Stimulated activated naive CD4-positive, alpha-beta T cell treated with Interleukin-2 at 50 U/mL for 16 hours (primary cell): ENCODE measurements around the gene IL1RAP.
"Not testable (repeated sequence)": the region's sequence is repeated elsewhere in the genome, so short reads cannot be mapped to it uniquely, and the experiment has no call there.

Experiments
- DNase-seq: peaks from one replicate; lab custom pipeline; 2025; lab: John Stamatoyannopoulos, UW

IL1RAP gene

DNA sequence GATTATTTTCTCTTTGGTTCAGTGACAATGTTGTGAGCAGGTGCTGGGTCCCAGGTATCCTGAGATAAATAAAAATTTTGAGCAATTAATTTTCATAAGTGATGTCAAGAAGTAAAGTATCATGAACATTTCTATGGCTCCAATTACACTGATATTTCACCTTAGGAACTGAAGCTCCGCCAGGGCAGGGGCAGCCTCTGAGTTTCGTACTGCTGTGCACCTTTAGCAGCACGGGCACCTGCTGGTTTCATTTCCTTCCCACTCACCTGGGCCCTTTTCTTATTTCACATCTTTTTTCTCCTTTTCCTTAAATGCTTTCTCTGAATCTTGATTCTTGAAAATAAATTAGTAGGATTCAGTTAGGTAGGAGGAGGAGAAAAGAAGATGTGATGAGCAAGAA is 1.2 kb upstream of the IL1RAP start:
- DNase-seq, result no peak

- no peak for DNase-seq
These were observed 698 bp downstream of the IL1RAP start for GRCh38 chr3:190514413-190515153.

- DNase-seq, result no peak
These were observed 2.5 kb downstream of the IL1RAP start for GRCh38 chr3:190516416-190516815.

GRCh38 chr3:190517687-190518086 is 3.8 kb downstream of the IL1RAP start:
- no peak for DNase-seq

DNA sequence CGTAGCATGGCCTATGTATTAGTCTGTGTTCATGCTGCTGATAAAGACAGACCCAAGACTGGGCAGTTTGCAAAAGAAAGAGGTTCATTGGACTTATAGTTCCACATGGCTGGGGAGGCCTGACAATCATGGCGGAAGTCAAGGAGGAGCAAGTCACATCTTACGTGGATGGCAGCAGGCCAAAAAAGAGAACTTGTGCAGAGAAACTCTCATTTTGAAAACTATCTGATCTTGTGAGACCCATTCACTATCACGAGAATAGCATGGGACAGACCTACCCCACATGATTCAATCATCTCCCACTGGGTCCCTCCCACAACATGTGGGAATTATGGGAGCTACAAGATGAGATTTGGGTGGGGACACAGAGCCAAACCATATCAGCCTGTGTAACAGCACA is 4.6 kb downstream of the IL1RAP start:
- not testable (repeated sequence) for DNase-seq

DNA sequence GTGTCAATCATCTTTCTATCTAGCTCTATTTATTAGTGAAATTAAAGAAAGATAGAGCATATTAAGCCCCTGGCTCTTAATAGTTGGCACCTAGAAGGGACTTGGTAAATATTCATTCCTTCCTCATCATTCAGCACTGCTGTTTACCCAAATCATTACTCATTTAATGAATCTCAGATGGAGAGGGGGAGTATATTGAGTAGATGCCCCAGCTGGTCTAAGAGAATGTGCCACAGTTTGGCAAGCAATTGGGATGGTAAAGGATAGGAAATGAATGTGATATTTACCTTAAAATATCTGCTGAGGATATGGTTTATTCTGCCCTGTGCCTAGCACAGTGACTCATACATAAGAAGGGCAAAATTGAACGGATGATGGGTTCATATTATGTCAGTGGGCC is 6.0 kb downstream of the IL1RAP start:
- no peak for DNase-seq

GRCh38 chr3:190521998-190522397 is 8.1 kb downstream of the IL1RAP start:
- no peak for DNase-seq

GRCh38 chr3:190522621-190523222 is 8.8 kb downstream of the IL1RAP start:
- DNase-seq, result no peak

DNA sequence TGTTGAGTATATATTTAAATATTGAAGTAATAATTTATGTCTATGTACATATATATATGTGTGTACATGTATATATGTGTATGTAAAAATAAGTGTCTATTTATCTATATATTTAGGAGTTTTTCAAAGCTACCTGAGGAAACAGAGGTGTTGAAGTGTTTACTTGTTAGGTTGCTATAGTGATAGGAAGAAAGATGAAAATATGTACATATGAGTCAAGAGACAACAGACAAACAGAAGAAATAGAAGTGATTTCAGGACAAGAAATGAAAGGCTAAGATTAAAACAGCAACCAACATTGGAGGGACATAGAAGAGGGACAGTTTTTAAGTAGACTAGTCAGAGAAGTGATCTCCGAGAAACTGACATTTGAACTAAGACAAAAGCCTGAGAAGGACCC is 11.1 kb downstream of the IL1RAP start:
- DNase-seq, result no peak

DNA sequence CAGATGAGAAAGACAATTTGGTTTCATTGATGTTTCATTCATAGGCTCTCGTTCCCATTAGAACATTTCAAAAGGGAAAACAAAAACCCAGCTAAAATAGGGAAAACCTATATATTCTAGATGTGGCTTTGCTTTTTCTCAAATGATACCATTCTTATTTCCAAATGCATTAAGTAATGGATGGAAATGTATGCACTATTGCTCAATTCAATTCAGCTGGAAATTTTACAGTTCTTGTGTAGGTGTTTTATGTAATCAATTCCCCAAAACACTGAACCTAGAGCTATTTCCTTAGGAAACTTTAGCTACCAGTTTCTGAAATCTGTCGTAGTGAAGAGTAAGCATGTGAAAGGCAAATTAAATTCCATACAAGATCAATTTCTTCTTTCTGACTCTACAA is 11.7 kb downstream of the IL1RAP start:
- DNase-seq, result no peak

DNA sequence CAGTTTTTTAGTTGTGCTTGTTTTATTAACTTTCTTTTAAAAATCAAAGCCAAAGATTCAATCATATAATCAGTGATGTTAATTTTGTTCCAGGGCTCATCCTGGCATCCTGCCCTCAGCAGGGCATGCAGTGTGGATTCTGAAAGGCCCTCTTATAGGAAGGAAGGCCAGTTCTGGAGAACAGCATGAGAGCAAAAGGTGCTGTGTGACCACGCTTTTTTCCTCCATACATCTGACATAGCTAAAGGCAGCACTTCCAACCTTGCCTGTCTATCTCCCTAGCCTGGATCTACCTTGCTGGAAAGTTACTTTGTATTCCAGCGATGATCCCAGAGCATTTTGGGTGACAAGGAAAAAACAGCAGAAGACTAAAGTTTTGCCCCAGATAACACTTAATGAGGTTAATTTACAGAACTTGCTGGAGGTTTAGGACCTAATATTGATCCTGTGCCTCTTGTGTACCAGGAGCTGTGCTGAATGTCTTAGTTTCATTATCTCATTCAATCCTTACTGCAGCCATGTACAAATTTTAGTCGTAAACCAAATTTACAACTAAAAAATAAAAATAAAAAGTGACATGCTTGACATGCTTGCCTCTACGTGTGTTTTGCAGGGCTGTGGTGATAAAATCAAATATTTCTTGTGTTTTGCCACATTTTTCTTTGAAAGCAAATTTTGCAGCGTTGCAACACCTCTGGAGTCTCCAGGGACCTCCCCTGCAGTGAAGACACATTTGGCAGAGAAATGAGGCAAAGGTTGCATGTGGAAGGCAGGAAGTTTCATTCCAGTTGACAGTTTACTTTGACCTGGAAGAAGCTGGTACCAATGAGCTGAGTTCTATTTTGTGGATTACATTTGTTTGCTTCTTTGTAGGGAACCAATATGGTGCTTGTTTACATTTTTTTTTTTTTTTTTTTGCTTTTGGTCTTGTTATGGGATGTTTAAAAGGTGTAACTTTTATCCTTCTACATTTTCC is 13.2 kb downstream of the IL1RAP start:
- no peak for DNase-seq

DNA sequence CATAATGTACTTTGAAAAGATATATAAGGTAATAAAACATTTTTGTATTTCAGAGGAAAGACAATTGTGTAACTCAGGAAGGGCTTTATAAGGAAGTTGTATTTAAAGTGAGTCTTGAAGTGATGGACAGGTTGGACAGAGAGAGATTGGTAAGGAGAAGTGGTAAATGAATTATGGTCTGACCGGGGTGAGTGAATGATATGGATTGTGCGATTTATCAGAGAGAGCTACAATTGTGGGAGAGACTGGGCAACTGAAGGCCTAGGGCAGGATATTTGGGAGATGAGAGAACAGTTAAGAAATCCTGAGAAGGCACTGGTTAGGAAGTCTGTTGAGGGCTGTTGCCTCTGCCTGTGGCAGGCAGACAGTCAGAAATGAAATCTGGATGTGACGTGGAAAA is 14.8 kb downstream of the IL1RAP start:
- no peak for DNase-seq

DNA sequence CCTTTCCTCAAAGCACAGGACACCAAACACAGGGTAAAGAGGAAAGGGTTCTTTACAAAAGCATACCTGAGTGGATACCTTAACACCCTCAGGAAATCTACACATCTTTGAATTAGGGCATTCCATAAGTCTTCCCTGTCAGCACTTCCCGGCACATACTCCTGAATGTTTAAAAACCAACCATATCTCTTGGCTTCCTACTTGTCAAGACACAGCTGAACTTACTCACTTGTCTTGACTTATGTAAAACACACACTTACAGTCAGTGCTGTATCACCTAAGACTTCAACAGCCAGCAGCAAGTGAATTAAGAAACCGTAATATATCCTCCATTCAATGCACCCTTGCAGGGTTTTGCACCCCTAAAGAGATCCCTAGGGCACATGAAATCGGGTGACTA is 17.5 kb downstream of the IL1RAP start:
- no peak for DNase-seq

DNA sequence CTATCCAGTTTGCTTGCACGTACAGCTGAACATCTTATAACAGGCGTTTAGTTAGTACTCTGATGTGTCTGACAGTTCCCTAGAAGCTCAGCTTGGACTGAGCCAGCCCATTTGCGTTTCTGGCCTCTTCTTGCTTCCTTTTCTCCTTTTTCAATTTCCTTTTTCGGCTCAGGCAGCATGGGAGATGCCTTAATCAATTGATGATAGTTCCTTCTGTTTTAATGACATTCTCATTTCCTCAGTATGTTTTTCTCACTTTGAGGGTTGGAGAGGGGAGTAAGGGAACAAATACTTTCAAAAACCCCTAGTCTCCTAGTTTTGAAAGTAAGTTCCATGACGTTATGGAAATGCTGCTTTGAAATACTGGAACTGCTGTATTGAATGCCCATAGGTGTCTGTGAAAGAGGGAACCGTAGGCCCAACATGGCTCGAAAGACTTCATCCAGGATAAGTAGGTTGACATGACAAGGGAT is 18.9 kb downstream of the IL1RAP start:
- DNase-seq, result no peak

GRCh38 chr3:190533511-190534281 is 19.8 kb downstream of the IL1RAP start:
- DNase-seq, result no peak

DNA sequence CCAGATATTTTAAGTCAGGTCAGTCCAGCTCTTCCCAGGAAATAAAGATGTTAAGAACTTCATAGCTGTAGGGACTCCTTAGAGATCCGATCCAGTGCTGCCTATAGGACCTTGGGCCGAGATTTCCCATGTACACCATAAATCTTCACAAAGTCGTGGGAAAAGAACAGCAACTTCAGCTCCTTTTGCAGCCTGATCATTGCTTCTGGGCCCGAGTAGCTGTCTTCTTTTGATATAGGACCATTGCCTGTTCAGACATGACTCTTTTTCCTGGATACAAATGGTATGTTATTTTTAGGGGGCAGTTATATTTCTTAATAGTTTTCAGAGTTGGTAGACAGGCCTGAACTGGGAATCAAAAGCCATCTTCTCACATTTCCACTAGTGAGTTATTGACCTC is 20.5 kb downstream of the IL1RAP start:
- DNase-seq, result no peak

DNA sequence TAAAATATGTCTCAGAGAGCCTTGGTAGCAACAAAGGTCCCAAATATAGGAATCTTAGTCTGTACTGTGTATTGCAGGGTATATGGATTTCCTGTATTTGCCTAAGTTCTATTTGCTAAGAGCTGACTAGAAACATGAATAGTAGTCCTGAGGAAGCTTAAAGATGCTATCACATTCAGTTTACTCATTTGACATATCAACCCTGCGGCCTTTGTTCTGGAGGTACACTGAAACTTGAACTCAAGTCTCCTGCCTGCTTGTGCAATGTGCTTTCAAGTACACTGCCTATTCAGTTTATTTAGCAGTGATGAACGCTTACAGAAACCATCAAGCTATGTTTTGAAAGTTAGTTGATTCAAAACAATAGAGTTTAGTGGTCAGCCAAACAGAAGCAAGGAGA is 21.1 kb downstream of the IL1RAP start:
- DNase-seq, result no peak

DNA sequence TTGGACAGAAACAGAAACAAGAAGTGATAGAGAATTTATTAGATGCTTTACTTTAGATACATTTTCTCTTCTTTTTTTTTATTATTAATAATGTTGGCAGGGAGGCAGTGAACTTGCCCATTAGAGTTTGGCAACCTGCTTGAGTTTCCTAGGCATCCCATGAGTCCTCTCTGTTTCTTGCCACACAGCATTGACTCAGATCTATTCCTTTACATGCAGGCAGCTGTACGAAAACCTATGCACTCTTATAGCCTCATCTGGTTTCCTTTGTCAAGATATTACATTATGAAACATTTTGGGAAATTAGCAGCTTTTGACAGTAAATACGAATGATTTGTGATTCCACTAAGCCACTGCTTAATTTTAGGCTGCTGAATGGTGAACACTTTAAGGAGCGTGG is 23.3 kb downstream of the IL1RAP start:
- no peak for DNase-seq

DNA sequence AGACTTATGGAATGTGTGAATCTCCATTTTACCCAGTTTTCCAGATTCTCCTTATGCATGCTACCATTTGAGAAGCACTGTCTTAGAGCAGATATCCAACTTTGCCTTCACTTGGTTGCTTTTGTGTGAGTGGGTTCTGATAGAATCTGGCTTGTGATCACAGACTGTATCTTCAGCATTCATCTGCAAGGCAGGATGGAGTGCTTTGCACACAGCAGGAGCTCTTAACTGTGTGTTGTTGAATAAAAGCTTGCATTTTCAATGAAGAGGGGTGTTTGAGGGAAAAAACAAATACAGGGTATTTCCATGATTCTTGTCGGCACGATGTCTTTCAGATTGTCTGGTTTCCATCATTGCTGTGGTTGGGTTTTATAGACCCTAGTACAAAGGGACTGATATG is 24.4 kb downstream of the IL1RAP start:
- DNase-seq, result no peak

- no peak for DNase-seq
These were observed 25.6 kb downstream of the IL1RAP start for GRCh38 chr3:190539526-190539925.

GRCh38 chr3:190541008-190541407 is 27.1 kb downstream of the IL1RAP start:
- DNase-seq, result no peak

DNA sequence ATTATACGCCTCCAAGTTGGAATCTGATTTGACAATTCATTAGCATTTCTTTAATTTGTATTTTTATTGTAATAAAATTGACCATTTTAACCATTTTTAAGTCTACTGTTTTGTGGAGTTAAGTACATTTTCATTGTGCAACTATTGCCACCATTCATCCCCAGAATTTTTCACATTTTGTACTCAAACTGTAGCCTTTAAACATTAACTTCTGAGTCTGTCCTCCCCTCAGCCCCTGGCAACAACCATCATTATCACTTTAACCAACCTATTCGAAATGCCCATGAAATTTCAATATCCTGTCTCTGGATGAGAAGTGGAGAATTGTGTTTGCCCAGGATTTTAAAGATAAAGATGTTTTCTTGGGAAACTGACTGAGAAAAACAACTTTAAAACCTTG is 27.7 kb downstream of the IL1RAP start:
- DNase-seq, result no peak
